Muscle of leg (tissue), 11 donors: ENCODE results near the gene SLC5A11. TPM values are rescaled to one million over a fixed set of nuclear protein-coding genes. Genes with fewer than 3 reads are reported as not detected.
"Not testable (repeated sequence)": the region's sequence is repeated elsewhere in the genome, so short reads cannot be mapped to it uniquely, and the experiment has no call there.

Source experiments
- DNase-seq: peaks from one replicate; pipeline ENCODE4 v3.0.0; 2013
- H3K27ac ChIP-seq: one replicate; pipeline ENCODE4 v1.5.1; 2013; ENCODE audit warnings: mild to moderate bottlenecking, low read length, control low read depth
- H3K27me3 ChIP-seq: one replicate; pipeline ENCODE4 v1.6.1; 2013; ENCODE audit warnings: low read length; ENCODE audit not compliant: control insufficient read depth, insufficient read depth
- H3K36me3 ChIP-seq: one replicate; pipeline ENCODE4 v1.6.1; 2013; ENCODE audit warnings: low read length; ENCODE audit not compliant: control insufficient read depth, insufficient read depth
- H3K4me1 ChIP-seq: one replicate; pipeline ENCODE4 v1.6.1; 2013; ENCODE audit warnings: low read length; ENCODE audit not compliant: control insufficient read depth, insufficient read depth
- H3K4me3 ChIP-seq: one replicate; pipeline ENCODE4 v1.5.1; 2013; ENCODE audit warnings: low read length, control low read depth
- H3K9me3 ChIP-seq: replicated peaks from 2 replicates; pipeline ENCODE4 v1.6.1; 2013; ENCODE audit warnings: low read depth, low read length; ENCODE audit not compliant: control insufficient read depth
- WGBS: methylation state at CpG from one replicate; pipeline ENCODE4 v1.1.5; 2013; ENCODE audit warnings: missing lambda C conversion rate; ENCODE audit not compliant: insufficient coverage; 5-methylcytosine and 5-hydroxymethylcytosine counted together
- polyA plus RNA-seq, 8 donors: library from polyadenylated mRNA; unstranded; fragments of 120-200 nt; gene quantifications; one replicate each; pipeline versions ENCODE4 v1.2.1 to v1.2.3, GENCODE V29; 2013; ENCODE audit warnings: inconsistent platforms in 1 of 8, low replicate concordance in 1 of 8; ENCODE audit not compliant: insufficient read length in 8 of 8, insufficient read depth in 1 of 8
- total RNA-seq: library from RNA; stranded (reverse); fragments of 120-200 nt; gene quantifications from one replicate; pipeline ENCODE4 v1.2.4, GENCODE V29; 2013

SLC5A11 gene
- total and polyA plus RNA-seq, 9 donors, result 0.04 to 0.37 (median 0.16) TPM; not detected in 4

DNA sequence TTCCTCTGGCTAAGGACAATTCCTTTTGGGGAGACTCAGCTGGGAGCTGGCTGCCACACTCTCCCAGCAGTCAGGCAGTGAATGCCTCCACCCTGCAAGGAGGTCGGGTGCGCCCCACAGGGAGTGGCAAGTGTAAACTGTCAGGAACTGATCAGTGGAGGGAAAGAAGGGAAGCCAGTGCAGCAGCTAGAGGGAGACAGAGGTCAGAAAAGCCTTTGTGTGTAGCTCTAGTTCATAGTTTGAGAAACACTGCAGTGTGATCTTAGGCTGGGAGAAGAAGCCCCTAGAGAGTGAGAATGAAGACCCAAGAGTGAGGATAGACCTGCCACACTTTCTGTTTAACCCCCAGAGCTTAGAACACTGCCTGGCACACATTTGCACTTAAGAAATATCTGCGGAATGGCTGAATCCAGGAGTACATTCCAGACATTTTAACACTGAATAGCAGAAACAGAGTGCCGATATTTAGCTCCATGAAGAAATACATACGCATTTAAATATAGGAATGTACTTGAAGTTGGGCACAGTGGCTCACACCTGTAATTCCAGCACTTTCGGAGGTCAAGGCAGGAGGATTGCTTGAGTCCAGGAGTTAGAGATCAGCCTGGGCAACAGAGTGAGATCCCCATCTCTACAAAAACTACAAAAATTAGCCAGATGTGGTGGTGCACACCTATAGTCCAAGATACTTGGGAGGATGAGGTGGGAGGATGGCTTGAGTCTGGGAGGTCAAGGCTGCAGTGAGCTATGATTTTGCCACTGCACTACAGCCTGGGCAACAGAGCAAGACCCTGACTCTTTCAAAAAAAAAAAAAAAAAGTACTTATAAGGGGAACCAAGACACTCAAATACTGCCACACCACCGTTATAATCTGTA is 11.1 kb upstream of the SLC5A11 start:
- Histone ChIP-seq H3K27me3 (no peaks in the 10 kb centered on the region), H3K9me3 (no peaks in the 10 kb centered on the region), H3K4me3 (no peak overlapping the region), H3K4me1 (no peaks in the 10 kb centered on the region), H3K27ac (no peak overlapping the region), H3K36me3 (no peaks in the 10 kb centered on the region)
- WGBS, result 31% methylated on average over 2 of the region's 7 CpGs
- DNase-seq, result no peak

DNA sequence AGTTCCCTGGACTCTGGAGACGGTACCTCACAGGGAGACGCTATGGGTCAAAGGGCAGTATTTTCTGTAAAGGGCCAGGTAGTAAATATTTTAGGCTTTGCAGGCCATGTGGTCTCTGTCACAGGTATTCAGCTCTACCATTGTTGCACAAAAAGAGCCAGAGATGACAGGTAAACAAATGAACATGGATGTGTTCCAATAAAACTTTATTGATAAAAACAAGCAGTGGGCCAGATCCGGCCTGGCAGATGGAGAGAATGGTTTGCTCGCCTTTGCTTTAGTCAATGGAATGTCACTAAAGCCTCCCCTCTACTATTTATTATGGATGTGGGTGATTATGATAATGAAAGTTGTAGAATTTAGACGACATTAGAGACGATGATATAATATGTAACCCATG is 8.9 kb upstream of the SLC5A11 start:
- H3K27ac ChIP-seq, result no peak overlapping the region
- 100% methylated on average over 2 of the region's 6 CpGs for WGBS
- H3K4me1 ChIP-seq, result no peaks in the 10 kb centered on the region
- no peaks in the 10 kb centered on the region for H3K9me3 ChIP-seq
- no peaks in the 10 kb centered on the region for H3K36me3 ChIP-seq
- no peak overlapping the region for H3K4me3 ChIP-seq
- no peak for DNase-seq
- no peaks in the 10 kb centered on the region for H3K27me3 ChIP-seq

DNA sequence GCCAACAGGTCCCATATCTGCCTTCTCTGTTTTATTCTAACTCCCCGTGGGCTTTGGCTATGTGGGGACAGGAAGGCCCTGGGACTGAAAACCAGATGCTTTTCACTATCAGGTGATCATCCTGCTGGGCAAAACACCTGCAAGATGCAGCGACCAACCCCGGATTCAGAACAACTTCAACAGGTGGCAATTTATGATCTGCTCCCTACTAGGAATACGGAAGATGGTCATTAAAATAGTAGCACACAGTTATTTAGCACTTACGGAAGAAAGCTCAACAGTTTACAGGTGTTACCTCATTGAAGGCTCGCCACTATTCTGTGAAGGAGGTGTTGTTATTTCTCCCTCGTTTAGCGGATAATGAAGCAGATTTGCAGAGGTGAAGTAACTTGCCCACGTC is 7.8 kb upstream of the SLC5A11 start:
- H3K27ac ChIP-seq, result no peak overlapping the region
- DNase-seq, result no peak
- no peaks in the 10 kb centered on the region for H3K9me3 ChIP-seq
- no peaks in the 10 kb centered on the region for H3K4me1 ChIP-seq
- WGBS, result 67% methylated on average over 8 of the region's 9 CpGs
- H3K27me3 ChIP-seq, result no peaks in the 10 kb centered on the region
- H3K4me3 ChIP-seq, result no peak overlapping the region
- H3K36me3 ChIP-seq, result no peaks in the 10 kb centered on the region

DNA sequence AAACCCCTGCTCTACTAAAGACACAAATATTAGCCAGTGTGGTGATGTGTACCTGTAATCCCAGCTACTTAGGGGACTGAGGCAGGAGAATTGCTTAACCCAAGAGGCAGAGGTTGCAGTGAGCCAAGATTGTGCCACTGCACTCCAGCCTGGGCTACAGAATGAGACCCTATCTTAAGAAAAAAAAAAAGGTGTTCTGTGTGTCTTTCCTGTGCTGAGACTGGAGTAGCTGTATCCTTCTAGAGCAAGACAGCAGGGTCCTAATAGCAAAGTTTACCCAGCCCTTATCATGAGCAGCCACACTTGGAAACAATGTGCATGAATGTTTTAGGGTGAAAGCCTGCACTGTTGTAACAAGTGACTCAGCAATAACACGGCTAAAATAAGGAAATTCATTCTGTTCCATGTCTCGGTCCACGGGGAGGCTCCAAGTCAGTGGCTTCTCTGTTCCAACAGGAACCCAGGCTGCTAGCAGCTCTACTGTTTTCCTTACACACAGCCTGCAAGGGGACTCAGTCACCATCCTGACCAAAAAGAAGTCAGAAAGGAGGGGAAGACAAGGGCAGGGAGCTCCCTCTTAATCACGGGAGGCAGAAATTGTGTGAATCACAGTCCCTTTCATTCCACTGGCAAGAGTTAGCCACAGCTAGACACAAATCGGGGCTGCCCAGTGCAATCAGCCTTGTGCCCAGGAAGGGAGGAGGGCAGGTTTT is 7.1 kb upstream of the SLC5A11 start:
- WGBS, result 0% methylated on average over 1 of the region's 5 CpGs
- no peak overlapping the region for H3K4me3 ChIP-seq
- no peaks in the 10 kb centered on the region for H3K4me1 ChIP-seq

DNA sequence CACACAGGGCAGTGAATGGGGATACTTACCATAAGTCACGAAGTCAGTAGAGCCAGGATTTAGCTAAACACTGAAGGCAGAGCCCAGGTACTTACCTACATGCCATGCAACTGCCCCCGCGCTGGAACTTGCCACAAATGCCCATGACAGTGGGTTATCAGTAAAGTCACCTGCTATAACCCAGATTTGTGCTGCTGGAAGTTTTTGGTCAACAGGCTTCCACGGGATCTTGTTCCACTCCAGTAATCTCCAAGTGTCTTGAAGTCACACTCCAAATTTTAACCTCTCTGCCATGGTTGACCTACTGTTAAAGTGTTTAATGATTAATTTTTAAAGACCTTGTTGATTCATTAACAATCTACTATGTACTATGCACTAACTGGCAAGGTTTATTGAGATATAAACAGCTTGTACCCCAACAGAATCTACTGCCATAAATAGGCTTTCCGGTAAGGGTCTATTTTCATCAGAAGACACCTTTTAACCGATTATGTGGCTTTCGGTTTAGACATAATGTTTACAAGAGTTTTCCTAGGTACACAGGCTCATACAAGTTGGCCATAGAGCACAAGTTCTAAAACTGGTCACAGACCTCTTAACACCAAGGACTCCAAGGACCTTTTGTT is 6.3 kb upstream of the SLC5A11 start:
- DNase-seq, result no peak
- Histone ChIP-seq H3K4me3 (no peak overlapping the region), H3K9me3 (no peaks in the 10 kb centered on the region), H3K27ac (no peak overlapping the region), H3K27me3 (no peaks in the 10 kb centered on the region), H3K4me1 (no peaks in the 10 kb centered on the region), H3K36me3 (no peaks in the 10 kb centered on the region)
- WGBS, result 91% methylated on average over 4 of the region's 7 CpGs

More for the DNA sequence above, 7.1 kb upstream of the SLC5A11 start:
- DNase-seq, result no peak
- Histone ChIP-seq H3K9me3 (no peaks in the 10 kb centered on the region), H3K27ac (no peak overlapping the region), H3K27me3 (no peaks in the 10 kb centered on the region), H3K36me3 (no peaks in the 10 kb centered on the region)

DNA sequence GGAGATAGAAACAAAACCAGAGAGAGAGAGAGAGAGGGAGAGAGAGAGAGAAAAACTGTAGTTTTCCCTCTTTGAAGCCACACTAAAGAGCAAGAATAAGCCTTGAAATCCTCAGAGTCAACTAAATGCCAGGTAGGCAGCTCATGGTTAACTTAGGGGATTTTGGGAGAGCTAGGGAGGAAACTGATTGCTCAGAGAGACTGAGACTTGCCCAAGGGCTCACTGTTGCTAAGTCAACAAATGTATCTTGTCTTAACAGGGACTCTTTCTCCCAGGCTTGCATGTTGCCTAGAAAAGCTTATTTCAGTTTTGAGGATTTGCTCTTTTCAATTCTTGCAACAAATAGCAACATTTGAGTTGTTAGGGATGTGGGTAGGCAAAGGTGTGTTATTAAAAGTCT is 4.5 kb upstream of the SLC5A11 start:
- DNase-seq, result no peak
- Histone ChIP-seq H3K4me3 (no peak overlapping the region), H3K36me3 (no peaks in the 10 kb centered on the region), H3K9me3 (no peaks in the 10 kb centered on the region), H3K27ac (no peak overlapping the region), H3K27me3 (no peaks in the 10 kb centered on the region), H3K4me1 (no peaks in the 10 kb centered on the region)

DNA sequence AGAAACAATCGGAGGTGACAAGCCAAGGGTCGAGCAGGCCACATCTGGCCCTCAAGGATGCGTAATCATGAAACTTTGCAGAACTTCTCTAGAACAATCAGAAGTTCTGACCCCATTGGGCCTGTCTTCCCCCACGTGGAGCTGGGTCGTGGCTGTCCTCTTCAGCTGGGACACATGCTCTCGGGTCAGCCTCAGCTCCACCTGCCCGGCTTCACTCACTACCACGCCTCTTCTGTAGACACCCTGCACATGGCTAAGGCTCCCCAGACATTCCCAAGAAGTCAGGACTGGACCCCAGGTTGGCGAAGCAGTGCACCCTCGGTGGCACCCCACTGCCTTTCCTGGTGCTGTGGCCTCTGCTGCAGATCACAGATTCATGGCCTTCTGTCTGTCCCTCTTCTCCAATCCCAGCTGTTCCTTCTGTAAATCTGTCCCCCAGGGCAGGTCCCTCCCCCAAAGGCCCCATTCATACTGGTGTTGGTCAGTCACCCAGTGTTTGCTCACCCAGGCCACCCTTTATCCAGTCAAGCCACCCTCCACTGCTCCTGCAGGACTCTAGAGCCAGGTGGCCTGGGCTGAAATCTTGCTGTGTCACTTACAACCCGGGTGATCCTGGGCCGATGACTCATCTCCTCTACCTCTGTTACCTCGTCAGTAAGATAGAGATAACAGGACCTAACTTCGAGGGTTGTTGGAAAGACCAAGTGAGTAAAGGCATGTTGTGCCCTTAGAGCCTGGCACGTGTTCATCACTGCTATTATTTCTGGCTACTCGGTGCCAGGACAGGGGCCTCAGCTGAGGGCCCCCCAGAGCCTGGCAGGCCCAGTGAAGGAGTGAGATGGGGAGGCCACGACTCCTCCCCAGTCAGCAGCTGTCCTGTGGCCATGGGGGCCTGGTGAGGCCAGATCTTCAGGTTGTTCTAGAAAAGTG is 1.4 kb upstream of the SLC5A11 start:
- WGBS, result 68% methylated on average over 11 of the region's 17 CpGs
- H3K27ac ChIP-seq, result no peak overlapping the region
- H3K27me3 ChIP-seq, result no peaks in the 10 kb centered on the region

DNA sequence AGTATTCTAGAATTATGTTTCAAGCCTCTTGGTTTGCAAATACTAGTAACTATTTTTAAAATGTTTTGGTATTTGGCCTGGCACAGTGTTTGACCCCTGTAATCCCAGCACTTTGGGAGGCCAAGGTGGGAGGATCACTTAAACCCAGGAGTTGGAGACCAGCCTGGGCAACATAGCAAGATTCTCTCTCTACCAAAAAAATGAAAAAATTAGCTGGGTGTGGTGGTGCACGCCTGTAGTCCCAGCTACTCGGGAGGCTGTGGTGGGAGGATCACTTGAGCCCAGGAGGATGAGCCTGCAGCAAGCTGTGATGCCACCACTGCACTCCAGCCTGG is 765 bp upstream of the SLC5A11 start:
- WGBS, result 92% methylated on average over 2 of the region's 2 CpGs
- not testable (repeated sequence) for H3K9me3 ChIP-seq, H3K4me3 ChIP-seq, H3K27me3 ChIP-seq, H3K27ac ChIP-seq, DNase-seq, H3K36me3 ChIP-seq, H3K4me1 ChIP-seq

More for the DNA sequence above, 1.4 kb upstream of the SLC5A11 start:
- H3K9me3 ChIP-seq, result no peaks in the 10 kb centered on the region
- no peak overlapping the region for H3K4me3 ChIP-seq
- H3K4me1 ChIP-seq, result no peaks in the 10 kb centered on the region
- DNase-seq, result no peak
- no peaks in the 10 kb centered on the region for H3K36me3 ChIP-seq

DNA sequence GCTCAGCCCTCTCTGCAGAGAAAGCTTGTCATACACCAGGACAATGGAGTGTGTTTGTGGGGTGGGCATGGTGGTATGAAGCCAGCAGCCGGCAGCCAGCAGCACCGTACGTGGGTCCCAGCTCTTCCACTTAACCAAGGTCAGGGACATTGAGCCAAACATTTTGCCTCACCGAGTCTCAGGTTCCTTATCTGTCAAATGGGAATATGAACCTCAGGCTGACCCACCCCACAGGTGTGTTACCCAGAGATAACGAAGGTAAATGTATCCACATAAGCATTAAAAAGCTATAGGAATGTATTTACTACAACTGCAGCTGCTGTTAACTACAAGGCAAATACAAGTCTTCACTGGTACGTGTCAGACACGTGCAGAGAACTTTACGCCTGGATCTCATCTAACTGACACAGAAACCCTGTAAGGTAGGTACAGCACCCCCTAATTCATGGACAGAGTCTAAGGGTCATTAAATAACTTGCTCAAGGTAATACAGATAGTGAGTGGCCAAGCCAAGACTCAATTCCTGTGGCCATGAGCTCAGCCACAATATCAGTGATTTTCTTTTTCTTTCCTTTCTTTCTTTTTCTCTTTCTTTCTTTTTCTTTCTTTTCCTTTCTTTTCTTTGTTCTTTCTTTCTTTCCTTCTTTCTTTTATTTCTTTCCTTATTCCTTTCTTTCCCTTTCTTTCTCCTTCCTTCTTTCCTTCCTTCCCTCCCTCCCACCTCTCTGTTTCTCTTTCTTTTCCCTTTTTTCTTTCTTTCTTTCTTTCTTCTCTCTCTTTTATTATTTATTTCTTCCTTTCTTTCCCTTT is 990 bp downstream of the SLC5A11 start:
- no peaks in the 10 kb centered on the region for H3K27me3 ChIP-seq
- no CpG with 5 or more reads among the region's 8 CpGs for WGBS
- no peaks in the 10 kb centered on the region for H3K36me3 ChIP-seq
- no peak overlapping the region for H3K4me3 ChIP-seq
- no peaks in the 10 kb centered on the region for H3K4me1 ChIP-seq
- DNase-seq, result no peak
- no peak overlapping the region for H3K27ac ChIP-seq
- no peaks in the 10 kb centered on the region for H3K9me3 ChIP-seq
